ENCODE data around the gene CELA2B. TPM values are rescaled to one million over a fixed set of nuclear protein-coding genes. Genes with fewer than 3 reads are reported as not detected.
"Not testable (repeated sequence)": the region's sequence is repeated elsewhere in the genome, so short reads cannot be mapped to it uniquely, and the experiment has no call there.

The CELA2B gene
- total and polyA plus RNA-seq, 3 donors from 2014 or later: 2.7 to 3.7 (median 3.3) TPM

- intact Hi-C loops (cut with DNase I; ENCODE audit: low total_unique reads): no loop called here
- WGBS, 2 donors: 70 to 72% methylated on average over 3 of the region's 3 CpGs
- Histone ChIP-seq H3K4me1 (peaks cover 16% of the 10 kb centered on the region), H3K27me3 (no peaks in the 10 kb centered on the region), H3K4me3 (no peak overlapping the region), H3K27ac (peak overlapping the region in 1 of 2 donors; percentile 20), H3K9me3 (no peaks in the 10 kb centered on the region), H3K36me3 (ENCODE audit: low read depth, missing control alignments) (no peaks in the 10 kb centered on the region)
- no peak for DNase-seq
- TF ChIP-seq, protein P1, sequence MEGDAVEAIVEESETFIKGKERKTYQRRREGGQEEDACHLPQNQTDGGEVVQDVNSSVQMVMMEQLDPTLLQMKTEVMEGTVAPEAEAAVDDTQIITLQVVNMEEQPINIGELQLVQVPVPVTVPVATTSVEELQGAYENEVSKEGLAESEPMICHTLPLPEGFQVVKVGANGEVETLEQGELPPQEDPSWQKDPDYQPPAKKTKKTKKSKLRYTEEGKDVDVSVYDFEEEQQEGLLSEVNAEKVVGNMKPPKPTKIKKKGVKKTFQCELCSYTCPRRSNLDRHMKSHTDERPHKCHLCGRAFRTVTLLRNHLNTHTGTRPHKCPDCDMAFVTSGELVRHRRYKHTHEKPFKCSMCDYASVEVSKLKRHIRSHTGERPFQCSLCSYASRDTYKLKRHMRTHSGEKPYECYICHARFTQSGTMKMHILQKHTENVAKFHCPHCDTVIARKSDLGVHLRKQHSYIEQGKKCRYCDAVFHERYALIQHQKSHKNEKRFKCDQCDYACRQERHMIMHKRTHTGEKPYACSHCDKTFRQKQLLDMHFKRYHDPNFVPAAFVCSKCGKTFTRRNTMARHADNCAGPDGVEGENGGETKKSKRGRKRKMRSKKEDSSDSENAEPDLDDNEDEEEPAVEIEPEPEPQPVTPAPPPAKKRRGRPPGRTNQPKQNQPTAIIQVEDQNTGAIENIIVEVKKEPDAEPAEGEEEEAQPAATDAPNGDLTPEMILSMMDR (IDR thresholded peaks at IDR 0.05): no peak
- no peak for TF ChIP-seq POLR2A (IDR thresholded peaks at IDR 0.05)
These were observed 1.0 kb downstream of the CELA2B start for GRCh38 chr1:15476927-15477326.

- WGBS, 2 donors: 78 to 97% methylated on average over 5 of the region's 5 CpGs
- DNase-seq: no peak
- Histone ChIP-seq H3K27ac (no peak overlapping the region), H3K36me3 (ENCODE audit: low read depth, missing control alignments) (no peaks in the 10 kb centered on the region), H3K4me1 (peaks cover 16% of the 10 kb centered on the region), H3K9me3 (no peaks in the 10 kb centered on the region), H3K4me3 (no peak overlapping the region), H3K27me3 (no peaks in the 10 kb centered on the region)
- TF ChIP-seq POLR2A (IDR thresholded peaks at IDR 0.05): no peak
- TF ChIP-seq, protein P1 (IDR thresholded peaks at IDR 0.05): no peak
- intact Hi-C loops (cut with DNase I; ENCODE audit: low total_unique reads): no loop called here
These were observed 1.8 kb downstream of the CELA2B start for GRCh38 chr1:15477646-15478212.

GRCh38 chr1:15479654-15480347 lies 3.9 kb downstream of the CELA2B start:
- H3K27ac ChIP-seq: no peak overlapping the region

GRCh38 chr1:15482455-15482854 lies 6.6 kb downstream of the CELA2B start:
- WGBS, 2 donors: 84 to 89% methylated on average over 6 of the region's 6 CpGs
- H3K4me1 ChIP-seq; H3K36me3 ChIP-seq (ENCODE audit: low read depth, missing control alignments); DNase-seq; H3K9me3 ChIP-seq; H3K27me3 ChIP-seq; H3K4me3 ChIP-seq; H3K27ac ChIP-seq; intact Hi-C loops (cut with DNase I; ENCODE audit: low total_unique reads): not testable (repeated sequence)

More at GRCh38 chr1:15479654-15480347, 3.9 kb downstream of the CELA2B start:
- Histone ChIP-seq H3K4me1 (peaks cover 16% of the 10 kb centered on the region), H3K36me3 (ENCODE audit: low read depth, missing control alignments) (no peaks in the 10 kb centered on the region), H3K4me3 (no peak overlapping the region), H3K9me3 (no peaks in the 10 kb centered on the region), H3K27me3 (no peaks in the 10 kb centered on the region)
- intact Hi-C loops (cut with DNase I; ENCODE audit: low total_unique reads): no loop called here
- 93 to 94% methylated on average over 11 of the region's 11 CpGs for WGBS, 2 donors
- no peak for DNase-seq
- TF ChIP-seq POLR2A (IDR thresholded peaks at IDR 0.05): no peak
- TF ChIP-seq, protein P1 (IDR thresholded peaks at IDR 0.05): no peak

DNA sequence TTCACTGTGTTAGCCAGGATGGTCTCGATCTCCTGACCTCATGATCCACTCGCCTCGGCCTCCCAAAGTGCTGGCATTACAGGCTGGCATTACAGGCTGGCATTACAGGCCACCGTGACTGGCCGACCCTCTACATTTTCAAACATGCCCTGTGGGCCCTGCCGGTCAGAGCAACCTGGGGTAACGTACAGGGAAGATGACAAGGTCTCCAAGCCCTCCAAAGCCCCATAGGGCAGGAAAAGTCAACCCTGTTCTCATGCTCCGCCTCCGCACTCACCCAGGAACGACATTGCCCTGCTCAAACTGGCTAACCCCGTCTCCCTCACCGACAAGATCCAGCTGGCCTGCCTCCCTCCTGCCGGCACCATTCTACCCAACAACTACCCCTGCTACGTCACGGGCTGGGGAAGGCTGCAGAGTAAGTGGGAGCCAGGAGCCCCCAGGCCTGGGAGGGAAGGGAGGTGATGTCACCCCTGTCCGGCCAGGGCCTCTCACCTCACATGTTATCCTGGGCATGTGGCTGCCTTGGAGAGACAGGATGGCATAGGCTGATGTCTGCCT lies 7.2 kb downstream of the CELA2B start:
- DNase-seq; H3K27ac ChIP-seq; H3K36me3 ChIP-seq (ENCODE audit: low read depth, missing control alignments); H3K4me3 ChIP-seq; H3K9me3 ChIP-seq; H3K4me1 ChIP-seq; intact Hi-C loops (cut with DNase I; ENCODE audit: low total_unique reads); H3K27me3 ChIP-seq: not testable (repeated sequence)
- 85 to 86% methylated on average over 15 to 16 of the region's 16 CpGs for WGBS, 2 donors
